UCSD-AML1 (cell line): ENCODE data around the gene GCLC.

ENCODE experiments used
- DNase-seq: peaks from one replicate; lab custom pipeline; 2025; ENCODE audit not compliant: unreplicated experiment; lab: John Stamatoyannopoulos, UW

Gene GCLC

GRCh38 chr6:53527249-53527765, 17.6 kb downstream of the GCLC start:
- DNase-seq = no peak

- no peak for DNase-seq
Observed at GRCh38 chr6:53526000-53526399, 18.9 kb downstream of the GCLC start.

DNA sequence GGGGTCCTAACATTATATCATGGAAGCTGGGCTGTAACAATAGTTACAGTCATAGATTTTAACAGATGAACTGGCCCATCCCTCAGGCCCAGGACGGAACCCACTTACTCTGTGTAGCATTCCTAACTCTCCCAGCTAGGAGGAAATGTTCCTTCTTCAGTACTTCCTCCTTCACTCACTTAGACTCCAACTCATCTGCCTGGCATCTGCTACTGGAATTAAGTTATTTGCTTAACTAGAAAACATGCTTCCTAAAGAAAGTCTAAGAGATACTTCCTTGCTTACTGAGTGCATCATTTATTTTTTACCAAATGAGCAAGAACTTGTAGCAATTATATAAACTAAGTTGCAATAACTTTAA, 20.5 kb downstream of the GCLC start:
- DNase-seq = no peak

- no peak for DNase-seq
Observed at GRCh38 chr6:53523511-53524454, 21.1 kb downstream of the GCLC start.

- no peak for DNase-seq
Observed at GRCh38 chr6:53520320-53520928, 24.5 kb downstream of the GCLC start.

DNA sequence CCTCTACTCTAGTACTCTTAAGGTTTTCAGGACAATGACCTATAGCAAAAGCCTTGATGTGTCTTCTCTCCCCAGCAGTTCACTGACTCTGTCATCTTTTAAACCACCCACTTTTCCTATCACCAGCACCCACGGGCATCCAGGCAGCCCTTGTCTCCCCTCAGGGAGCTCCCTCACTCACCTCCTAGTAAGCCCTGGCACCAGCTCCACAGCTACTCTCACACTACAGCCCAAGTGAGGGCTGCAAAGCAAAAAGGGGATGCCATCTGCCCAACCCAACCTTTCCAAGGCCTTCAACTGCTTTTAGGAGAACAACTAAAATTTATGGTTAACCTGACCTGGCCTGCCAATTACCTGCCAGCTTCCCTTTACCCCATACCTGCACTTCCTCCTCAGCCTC, 26.0 kb downstream of the GCLC start:
- no peak for DNase-seq

DNA sequence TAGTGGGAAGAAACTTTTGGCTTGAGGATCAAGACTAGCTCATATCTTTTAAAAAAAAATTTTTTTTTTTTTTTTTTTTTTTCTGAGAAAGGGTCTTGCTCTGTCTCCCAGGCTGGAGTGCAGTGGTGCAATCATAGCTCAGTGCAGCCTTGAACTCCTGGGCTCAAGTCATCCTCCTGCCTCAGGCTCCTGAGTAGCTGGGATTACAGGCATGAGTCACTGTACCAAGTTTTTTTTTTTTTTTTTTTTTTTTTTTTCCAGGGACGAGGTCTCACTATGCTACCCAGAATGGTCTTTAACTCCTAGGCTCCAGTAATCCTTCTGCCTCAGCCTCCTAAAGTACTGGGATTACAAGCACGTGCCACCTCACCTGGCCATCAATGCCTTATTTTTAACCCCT, 27.9 kb downstream of the GCLC start:
- no peak for DNase-seq

- DNase-seq = no peak
Observed at GRCh38 chr6:53514677-53515076, 30.2 kb downstream of the GCLC start.

DNA sequence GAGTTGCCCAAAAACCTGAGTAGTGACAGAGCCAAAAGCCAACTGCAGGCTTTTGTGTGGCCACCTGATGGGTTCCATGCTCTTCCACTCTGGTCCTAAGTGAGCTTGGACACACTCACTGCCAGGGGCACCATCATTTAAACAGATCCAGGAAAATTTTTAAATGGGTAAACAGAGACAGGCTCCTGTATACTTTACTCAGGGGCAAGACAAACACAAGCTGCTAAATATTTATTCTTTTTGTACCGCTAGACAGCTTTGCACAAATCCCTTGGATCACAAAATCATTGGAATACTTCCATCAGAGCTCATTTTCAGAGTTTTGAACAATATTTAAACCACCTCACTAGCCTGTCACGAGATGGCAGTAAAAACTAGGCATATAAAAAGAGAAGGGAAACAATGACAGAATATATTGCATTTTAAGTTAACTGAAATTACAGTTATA, 31.4 kb downstream of the GCLC start:
- DNase-seq = no peak

- no peak for DNase-seq
Observed at GRCh38 chr6:53513056-53513455, 31.8 kb downstream of the GCLC start.

DNA sequence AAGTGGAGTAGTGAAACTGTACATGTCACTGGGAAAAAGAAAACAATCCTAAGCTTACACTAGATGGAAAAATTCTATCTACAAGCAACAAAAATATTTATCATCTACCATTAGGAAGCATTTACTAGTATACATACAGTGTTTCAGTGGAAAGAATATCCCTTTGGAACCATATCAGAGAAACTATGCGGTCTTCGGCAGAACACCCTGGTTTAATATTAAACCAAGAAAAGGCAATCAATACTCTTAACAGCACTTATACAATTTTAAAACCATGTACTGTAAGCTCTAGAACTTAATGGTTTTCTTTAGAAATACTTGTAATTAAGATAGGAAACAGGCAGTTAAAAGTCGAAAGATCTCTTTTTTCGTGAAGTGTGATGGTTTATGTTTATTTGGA, 32.3 kb downstream of the GCLC start:
- no peak for DNase-seq

DNA sequence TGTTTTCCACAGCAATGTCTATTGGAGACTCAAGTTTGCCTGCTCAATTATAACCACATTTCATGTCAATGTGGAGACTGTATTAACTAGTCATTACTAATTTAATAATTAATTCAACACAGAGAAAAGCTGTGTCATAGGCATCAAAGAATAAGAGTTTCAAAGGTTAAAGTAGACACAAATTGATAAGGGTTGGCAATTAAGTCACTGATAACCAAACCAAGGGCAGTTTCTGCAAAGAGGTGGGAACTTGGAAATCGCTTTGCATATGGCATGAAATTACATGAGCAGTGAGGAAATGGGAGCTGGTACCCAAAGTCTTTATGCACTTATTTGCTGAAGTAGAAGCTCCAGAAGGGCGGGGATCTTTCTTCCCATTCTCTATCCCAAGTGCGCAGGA, 34.2 kb downstream of the GCLC start:
- no peak for DNase-seq

GRCh38 chr6:53506872-53507271, 38.0 kb downstream of the GCLC start:
- no peak for DNase-seq

GRCh38 chr6:53504512-53504911, 40.4 kb downstream of the GCLC start:
- DNase-seq = no peak

DNA sequence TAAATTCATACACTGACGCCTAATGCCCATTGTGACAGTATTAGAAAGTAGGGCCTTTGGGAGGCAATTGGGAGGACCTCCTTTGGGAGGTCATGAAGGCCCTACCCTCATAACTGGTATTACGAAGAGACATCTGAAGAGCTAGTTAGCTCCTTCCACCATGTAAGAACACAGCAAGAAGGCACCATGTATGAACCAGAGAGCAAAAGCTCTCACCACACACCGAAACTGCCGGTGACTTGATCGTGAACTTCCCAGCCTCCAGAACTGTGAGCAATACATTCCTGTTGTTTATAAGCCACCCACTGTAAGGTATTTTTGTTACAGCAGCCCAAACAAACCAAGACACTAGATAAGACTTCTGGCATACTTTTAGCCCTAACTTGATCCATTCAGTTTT, 41.8 kb downstream of the GCLC start:
- DNase-seq = no peak

DNA sequence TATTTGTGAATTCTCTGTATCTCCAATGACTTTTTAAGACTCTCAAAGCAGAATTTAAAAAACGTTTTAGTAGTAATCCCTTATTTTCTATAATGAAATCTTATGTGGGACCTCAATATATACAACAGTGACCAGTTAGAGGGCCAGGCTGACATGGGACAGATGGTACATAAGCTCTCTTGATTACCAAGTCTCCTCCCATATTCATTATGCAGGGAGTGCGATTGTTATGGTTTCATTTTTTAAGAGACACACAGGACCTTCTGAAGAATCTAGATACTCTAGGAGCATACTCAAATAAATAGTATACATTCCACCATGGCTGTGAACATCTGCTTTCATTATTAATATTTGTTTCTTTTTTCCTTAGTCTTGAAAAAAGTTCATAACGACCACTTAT, 43.5 kb downstream of the GCLC start:
- DNase-seq = no peak

DNA sequence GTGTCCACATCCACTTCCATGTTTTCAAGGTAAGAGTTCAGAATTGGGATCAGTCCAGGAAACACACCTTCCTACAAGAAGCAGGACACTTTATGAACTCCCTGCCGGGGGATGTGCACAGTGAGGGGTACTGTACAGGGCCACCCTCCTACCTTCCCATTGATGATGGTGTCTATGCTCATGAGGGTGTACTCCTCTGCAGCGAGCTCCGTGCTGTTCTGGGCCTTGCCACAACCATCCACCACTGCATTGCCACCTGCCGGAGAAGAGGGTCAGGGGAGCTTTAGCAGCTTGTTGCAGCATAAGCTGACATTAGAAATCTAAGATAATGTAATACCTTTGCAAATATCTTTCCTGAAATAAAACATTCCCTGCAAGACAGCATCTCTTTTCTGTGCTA, 44.8 kb downstream of the GCLC start:
- no peak for DNase-seq

- no peak for DNase-seq
Observed at GRCh38 chr6:53499094-53499493, 45.8 kb downstream of the GCLC start.

GRCh38 chr6:53498649-53499048, 46.3 kb downstream of the GCLC start:
- DNase-seq = no peak

DNA sequence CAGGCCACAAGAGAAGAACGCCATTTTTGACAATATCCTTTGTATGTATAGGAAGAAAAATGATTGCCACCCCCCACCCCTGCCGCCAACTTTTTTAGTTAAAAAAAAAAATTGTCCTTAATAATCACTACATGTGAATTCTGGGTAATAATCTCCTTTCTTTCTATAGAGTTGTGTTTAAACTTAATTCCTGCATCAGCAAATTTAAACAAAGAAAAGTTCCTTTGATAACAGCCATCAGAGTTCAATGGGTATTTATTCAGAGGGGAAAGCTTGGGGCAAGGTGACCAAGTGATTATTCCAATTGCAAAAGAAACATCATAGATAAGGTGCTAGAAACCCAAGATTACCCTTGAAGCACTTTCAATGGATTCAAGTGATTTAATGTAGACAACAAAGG, 47.0 kb downstream of the GCLC start:
- no peak for DNase-seq

GRCh38 chr6:53496797-53497375, 48.0 kb downstream of the GCLC start:
- no peak for DNase-seq
